Stimulated activated CD8-positive, alpha-beta memory T cell treated with anti-CD3 and anti-CD28 coated beads, Interleukin-2, amount 100 ng/mL, for 1 hour (primary cell): ENCODE measurements around the gene ZNF275.
"Not testable (repeated sequence)": the region's sequence is repeated elsewhere in the genome, so short reads cannot be mapped to it uniquely, and the experiment has no call there.

Experiments used
- DNase-seq, 2 donors: peaks; one replicate each; pipeline ENCODE4 v3.0.0-alpha.2; 2020; ENCODE audit warnings: low read depth in 2 of 2

ZNF275 gene

GRCh38 chrX:153387987-153388721 lies 54.2 kb downstream of the ZNF275 start:
- no peak for DNase-seq

- no peak for DNase-seq
Observed at GRCh38 chrX:153388722-153389459, 54.9 kb downstream of the ZNF275 start.

DNA sequence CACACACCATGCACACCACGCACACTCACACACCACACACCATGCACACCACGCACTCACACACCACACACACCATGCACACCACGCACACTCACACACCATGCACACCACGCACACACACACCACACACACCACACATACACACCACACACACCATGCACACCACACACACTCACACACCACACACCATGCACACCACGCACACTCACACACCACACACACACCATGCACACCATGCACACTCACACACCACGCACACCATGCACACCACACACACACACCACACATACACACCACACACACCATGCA lies 55.5 kb downstream of the ZNF275 start:
- DNase-seq: not testable (repeated sequence)

GRCh38 chrX:153392642-153393321 lies 58.8 kb downstream of the ZNF275 start:
- DNase-seq: no peak

DNA sequence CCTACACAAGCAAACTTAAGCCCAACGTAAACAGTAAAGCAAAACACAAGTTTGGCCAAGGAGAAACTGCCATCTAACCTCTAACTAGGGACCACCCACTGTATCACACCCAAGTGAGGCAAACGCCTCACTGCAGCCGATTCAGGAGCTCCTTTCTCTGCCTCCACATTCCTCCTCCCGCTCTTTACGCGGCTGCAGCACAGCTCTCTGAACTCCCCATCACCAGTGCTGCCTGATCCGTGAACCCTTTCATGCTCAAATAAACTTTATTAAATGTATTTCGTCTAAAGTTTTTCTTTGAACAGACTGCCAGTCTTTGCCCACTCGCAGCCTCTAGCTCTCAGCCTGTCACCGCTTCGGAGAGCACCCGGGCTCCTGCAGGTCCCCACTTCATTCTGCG lies 60.7 kb downstream of the ZNF275 start:
- DNase-seq: no peak

DNA sequence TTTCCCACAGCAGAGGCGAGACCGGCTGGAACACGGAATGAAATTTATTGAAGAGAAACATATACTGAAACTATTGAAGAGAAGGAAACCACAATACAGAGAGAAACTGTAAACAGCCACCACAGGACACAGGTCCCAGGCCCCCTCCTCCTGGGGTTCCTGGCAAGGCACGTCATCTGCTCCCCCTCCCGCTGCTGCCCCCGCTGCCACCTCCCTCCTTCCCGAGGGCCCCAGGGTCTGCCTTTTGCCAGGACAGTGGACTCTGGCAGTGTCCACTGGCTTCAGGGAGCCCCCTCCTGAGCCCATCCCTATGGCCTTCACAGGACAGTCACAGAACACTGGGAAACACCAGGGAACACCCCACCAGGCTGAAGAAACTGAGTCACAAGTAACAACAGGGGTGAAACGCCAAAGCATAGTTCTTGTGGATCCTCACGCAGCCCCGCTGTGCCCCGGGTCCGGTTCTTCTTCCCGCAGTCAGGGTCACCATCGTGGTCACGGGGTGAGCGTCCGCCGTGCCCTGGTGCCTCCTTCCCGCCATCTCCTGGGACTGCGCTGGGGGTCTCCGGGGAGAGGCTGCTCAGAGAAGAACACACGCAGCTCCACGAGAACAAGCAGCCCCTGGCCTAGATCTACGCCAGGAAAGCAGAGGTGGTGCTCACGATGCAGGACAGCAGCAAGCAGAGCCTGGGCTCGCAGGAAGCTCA lies 61.8 kb downstream of the ZNF275 start:
- no peak for DNase-seq

GRCh38 chrX:153396320-153397195 lies 62.6 kb downstream of the ZNF275 start:
- no peak for DNase-seq

DNA sequence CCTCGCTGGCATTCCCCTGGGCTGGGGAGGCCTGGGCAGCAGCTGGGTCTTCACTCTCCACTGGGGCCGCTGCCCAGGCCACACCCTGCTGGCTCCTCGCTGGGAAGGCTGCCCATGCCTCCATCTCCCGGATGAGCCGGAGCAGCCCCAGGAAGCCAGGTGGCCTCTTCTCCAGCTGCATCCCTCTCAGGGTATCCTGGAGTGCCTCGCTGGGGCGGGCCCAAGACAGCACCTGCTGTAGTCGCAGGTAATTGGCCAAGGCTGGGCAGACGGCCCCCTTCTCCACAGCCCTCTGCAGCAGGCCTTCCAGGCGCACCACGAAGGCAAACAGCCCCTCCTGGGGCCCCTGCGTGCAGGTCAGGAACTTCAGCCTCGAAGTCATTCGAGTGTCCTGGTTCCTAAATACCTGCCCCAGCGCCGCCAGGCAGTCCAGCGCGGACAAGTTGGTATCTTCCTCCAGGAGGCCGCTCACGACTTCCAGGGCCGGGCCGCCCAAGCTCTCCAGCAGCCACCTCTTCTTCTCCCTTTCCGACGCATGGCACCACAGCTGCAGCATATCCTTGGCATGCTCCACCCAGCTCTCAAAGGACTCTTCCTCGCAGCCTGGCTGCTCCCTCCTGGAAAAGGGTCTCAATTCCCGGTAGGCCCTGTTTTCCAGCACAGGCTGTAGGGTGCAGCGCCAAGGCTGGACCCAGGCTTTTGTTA lies 63.5 kb downstream of the ZNF275 start:
- DNase-seq: no peak

DNA sequence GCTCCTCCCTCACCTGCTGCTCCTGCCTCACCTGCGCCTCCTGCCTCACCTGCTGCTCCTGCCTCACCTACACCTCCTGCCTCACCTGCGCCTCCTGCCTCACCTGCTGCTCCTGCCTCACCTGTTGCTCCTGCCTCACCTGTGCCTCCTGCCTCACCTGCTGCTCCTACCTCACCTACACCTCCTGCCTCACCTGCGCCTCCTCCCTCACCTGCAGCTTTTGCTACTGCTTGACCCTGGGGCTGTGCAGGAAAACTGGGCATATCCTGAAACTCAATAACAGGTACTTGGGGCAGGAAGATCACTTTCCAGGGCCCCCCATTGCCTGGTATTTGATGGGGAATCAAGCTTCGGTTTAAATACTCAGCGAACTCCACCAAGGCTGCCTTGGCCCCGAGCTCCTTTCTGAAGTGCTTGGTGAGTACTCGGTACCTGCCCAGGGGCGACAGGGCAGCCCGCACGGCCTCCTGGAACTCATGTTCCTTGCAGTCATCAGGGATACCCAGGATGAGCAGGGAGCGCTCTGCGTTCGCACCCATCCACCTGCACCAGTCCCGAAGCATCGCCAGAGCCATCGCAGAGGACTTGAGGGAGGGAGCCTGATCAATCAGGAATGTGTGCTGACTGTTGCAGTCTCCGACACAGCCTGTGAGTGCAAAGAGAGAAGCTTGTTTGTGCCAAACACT lies 64.5 kb downstream of the ZNF275 start:
- DNase-seq: no peak

GRCh38 chrX:153400146-153401132 lies 66.5 kb downstream of the ZNF275 start:
- DNase-seq: peak in 1 of 2 donors; percentile 16

GRCh38 chrX:153401133-153401764 lies 67.3 kb downstream of the ZNF275 start, which contains the start of gene PNMA6E:
PNMA6E (minus strand) TSS chrX:153401350; CDS start chrX:153398849, 2,501 bp downstream.
- DNase-seq: no peak
